Stimulated activated memory B cell treated with anti-CD40 and anti-IgM and Interleukin-4, amounts not matched to agents 10 μg/mL and 1 μg/mL and 100 μg/mL, for 72 hours (primary cell): Measurements from ENCODE around the gene SIRPB2.

Experiments used
- ATAC-seq: fragments of 150-1000 bp; cut with Tn5 transposase; 2 replicates; pipeline ENCODE4 v1.10.0; 2021
- H3K27ac Mint-ChIP-seq: one replicate; pipeline ENCODE4 v1.8.0; 2022; ENCODE audit warnings: mild to moderate bottlenecking, mixed read lengths
- H3K27me3 Mint-ChIP-seq: one replicate; pipeline ENCODE4 v1.8.0; 2022; ENCODE audit warnings: mixed read lengths
- H3K36me3 Mint-ChIP-seq: one replicate; pipeline ENCODE4 v1.8.0; 2022; ENCODE audit warnings: mixed read lengths
- H3K4me1 Mint-ChIP-seq: one replicate; pipeline ENCODE4 v1.8.0; 2022; ENCODE audit warnings: mixed read lengths
- H3K4me3 Mint-ChIP-seq: one replicate; pipeline ENCODE4 v1.8.0; 2022; ENCODE audit warnings: mild to moderate bottlenecking, moderate library complexity, mixed read lengths
- H3K9me3 Mint-ChIP-seq: one replicate; pipeline ENCODE4 v1.8.0; 2022; ENCODE audit warnings: mixed read lengths

Gene SIRPB2

DNA sequence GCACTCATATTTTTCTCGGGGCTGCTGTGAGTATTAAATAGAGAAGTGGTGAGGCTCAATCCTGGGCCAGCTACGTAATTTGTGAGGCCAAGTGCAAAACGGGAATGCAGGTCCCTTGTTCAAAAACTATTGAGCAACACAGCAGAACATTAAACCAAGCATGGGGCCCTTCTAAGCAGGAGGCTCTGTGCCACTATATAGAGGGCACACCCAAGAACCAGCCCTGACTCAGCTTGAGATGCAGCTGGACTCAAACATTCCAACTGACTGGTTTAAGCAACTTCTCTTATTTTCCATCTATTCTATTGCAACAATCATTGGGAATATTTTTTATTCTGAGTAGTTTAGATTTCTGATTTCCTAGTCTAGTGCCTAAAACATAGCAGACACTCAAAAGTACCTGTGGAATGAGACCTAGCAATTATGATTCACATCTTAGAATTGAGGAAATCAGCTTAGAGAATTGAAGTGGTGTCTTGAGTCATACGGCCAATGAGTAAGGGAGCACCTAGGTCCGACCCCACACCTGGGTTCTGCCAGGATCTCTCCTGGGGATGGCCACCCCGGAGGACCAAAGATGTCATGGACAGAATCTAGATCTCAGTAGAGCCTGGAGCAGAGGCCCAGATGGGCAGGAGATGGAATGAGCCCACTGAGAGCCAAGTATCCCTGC is 1.3 kb downstream of the SIRPB2 start:
- H3K4me3 Mint-ChIP-seq: no peak overlapping the region
- H3K27me3 Mint-ChIP-seq: peaks cover 27% of the 10 kb centered on the region
- ATAC-seq: no peak
- H3K36me3 Mint-ChIP-seq: no peaks in the 10 kb centered on the region
- H3K9me3 Mint-ChIP-seq: no peaks in the 10 kb centered on the region
- no peak overlapping the region for H3K27ac Mint-ChIP-seq
- H3K4me1 Mint-ChIP-seq: peaks cover 33% of the 10 kb centered on the region

DNA sequence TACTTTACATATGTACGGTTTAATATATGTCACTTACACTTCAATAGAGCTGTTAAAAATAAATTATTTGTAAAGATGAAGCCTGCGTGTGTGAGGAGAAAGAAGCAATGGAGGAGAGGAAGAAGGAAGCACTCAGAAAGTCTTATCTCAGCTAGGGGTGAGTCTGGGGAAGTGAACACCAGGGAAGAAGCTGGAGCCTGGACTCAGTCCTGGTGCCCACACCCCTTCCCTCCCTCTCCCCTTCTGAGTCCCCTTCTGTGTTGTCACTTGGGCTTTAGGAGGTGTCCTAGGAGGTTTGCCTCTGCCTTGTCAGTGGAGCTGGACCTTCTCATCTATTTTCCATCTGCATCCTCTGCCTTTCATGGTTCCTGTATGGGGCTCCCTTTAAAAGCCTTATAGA is 1.9 kb downstream of the SIRPB2 start:
- H3K4me1 Mint-ChIP-seq: peaks cover 28% of the 10 kb centered on the region
- no peaks in the 10 kb centered on the region for H3K9me3 Mint-ChIP-seq
- ATAC-seq: no peak
- H3K36me3 Mint-ChIP-seq: no peaks in the 10 kb centered on the region
- H3K4me3 Mint-ChIP-seq: no peak overlapping the region
- no peak overlapping the region for H3K27ac Mint-ChIP-seq
- peaks cover 33% of the 10 kb centered on the region for H3K27me3 Mint-ChIP-seq

DNA sequence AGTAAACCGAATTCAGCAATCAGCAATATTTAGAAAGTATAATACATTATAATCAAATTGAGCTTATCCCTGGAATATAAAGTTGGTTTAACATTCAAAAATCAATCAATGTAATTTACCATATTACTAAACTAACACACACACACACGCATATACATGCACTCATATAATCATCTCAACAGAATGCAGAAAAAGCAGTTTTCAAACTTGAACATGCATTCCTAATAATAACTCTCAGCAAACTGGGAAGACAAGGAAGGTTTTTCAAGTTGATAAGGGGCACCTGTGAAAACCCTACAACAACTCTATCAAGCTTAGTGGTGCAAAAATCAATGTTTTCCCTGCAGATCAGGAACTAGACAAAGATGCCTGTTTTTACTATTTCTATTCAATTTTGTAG is 4.7 kb downstream of the SIRPB2 start:
- no peaks in the 10 kb centered on the region for H3K36me3 Mint-ChIP-seq
- H3K4me1 Mint-ChIP-seq: peaks cover 7% of the 10 kb centered on the region
- H3K27ac Mint-ChIP-seq: no peak overlapping the region
- no peak for ATAC-seq
- H3K27me3 Mint-ChIP-seq: peaks cover 61% of the 10 kb centered on the region
- no peak overlapping the region for H3K4me3 Mint-ChIP-seq
- H3K9me3 Mint-ChIP-seq: no peaks in the 10 kb centered on the region

DNA sequence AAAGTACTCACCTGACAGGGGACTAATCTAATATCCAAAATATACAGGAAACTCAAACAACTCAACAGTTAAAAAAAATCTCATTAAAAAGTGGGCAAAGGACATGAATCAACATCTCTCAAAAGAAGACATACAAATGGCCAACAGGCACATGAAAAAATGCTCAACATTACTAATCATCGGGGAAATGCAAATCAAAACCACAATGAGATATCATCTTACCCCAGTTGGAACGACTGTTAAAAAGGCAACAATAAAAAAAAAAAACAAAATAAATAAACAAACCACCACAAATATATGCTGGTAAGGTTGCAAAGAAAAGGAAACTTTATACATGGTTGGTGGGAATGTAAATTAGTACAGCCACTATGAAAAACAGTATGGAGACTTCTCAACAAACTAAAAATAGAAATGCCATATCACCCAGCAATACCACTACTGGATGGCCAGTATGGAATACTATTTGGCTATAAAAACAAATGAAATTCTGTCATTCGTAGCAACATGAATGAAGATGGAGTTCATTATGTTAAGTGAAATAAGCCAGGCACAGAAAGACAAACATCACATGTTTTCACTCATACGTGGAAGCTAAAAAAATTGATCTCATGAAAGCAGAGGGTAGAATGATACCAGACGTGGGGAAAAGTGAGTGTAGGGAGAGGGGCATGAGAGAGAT is 6.6 kb downstream of the SIRPB2 start:
- H3K27me3 Mint-ChIP-seq: peaks cover 62% of the 10 kb centered on the region
- H3K36me3 Mint-ChIP-seq: no peaks in the 10 kb centered on the region
- H3K27ac Mint-ChIP-seq: no peak overlapping the region
- H3K9me3 Mint-ChIP-seq: no peaks in the 10 kb centered on the region
- H3K4me3 Mint-ChIP-seq: no peak overlapping the region
- no peak for ATAC-seq
- no peaks in the 10 kb centered on the region for H3K4me1 Mint-ChIP-seq

DNA sequence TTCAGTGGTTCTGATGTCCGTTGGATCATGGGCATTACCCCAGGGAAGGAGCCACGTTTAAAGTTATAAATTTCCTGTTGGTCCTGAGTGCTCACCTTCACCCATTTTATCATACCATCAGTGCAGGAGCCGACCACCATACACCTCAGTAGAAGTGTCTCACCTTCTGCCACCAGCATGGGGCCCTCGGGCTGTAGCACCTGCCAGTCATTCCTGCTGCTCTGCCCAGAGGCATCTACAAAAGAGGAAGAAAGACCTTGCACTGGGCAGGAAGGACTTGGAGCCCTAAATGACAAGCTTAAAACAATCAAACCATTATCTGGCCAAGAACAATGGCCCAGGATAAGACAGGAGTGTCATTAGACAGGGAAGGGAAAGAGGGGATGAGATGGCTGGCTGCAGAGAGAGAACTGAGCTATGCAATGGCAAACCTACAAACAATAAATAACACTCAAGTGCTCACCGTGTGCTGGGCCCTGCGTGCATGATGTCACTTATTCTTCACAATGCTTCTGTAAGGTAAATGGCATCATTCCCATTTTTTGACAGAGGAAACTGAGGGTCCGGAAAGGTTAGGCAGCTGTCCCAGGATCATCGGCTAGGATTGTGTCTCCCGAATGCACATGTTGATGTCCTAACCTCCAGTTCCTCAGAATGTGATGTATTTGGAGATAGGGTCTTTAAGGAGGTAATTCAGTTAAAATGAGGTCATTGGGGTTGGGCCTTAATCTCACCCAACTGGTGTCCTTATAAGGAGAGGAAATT is 11.2 kb downstream of the SIRPB2 start:
- Mint-ChIP-seq H3K27me3 (peaks cover 52% of the 10 kb centered on the region), H3K27ac (no peak overlapping the region)

DNA sequence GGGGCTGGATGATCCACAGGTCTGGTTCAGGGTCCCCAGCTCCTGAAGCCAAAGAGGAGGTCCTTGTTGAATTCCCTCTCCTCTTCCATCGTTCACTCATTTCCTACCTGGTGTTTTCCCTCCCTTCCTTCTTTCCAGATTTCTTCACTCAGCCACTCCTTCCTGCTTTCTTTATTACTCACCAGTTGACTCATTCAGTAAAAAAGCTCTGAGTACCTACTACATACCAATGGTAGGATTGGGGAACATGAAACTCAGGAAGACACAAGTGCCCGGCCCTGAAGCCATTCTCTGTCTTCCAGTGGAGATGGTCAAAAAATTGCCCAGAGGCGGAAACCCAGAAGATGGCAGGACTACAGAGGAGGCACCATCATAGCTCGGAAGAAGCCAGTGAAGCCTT is 12.7 kb downstream of the SIRPB2 start:
- H3K27me3 Mint-ChIP-seq: peaks cover 38% of the 10 kb centered on the region
- no peaks in the 10 kb centered on the region for H3K9me3 Mint-ChIP-seq
- no peaks in the 10 kb centered on the region for H3K4me1 Mint-ChIP-seq
- no peaks in the 10 kb centered on the region for H3K36me3 Mint-ChIP-seq
- no peak overlapping the region for H3K27ac Mint-ChIP-seq
- no peak for ATAC-seq
- H3K4me3 Mint-ChIP-seq: no peak overlapping the region

More for the DNA sequence above, 11.2 kb downstream of the SIRPB2 start:
- Mint-ChIP-seq H3K4me3 (no peak overlapping the region), H3K36me3 (no peaks in the 10 kb centered on the region), H3K4me1 (no peaks in the 10 kb centered on the region), H3K9me3 (no peaks in the 10 kb centered on the region)
- ATAC-seq: no peak

DNA sequence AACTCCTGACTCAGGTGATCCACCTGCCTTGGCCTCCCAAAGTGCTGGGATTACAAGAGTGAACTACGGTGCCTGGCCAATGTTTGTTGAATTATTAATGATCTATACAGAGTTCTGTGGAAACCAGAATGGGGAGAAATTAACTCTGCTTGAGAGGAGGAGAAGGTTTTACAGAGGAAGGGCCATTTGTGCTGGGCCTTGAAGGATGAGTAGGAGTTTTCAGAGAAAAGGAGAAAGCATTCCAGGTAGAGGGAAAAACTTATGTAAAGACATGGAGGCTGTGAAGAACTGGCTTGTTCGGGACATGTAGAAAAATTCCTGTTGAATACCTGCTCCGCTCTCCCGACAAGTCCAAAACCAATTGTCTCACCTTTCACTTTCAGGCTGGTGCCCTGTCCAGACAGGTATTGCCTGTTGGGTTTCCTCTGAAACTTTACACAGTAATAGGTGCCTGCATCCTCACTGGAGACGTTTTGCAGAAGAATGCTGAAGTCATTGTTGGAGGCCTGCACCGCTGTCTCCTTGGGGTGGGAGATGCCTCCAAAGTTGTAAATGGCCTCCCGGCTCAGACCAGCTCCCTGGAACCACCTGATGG is 13.2 kb downstream of the SIRPB2 start:
- Mint-ChIP-seq H3K4me1 (peaks cover 5% of the 10 kb centered on the region), H3K27me3 (peaks cover 32% of the 10 kb centered on the region), H3K27ac (no peak overlapping the region), H3K36me3 (no peaks in the 10 kb centered on the region), H3K4me3 (no peak overlapping the region), H3K9me3 (no peaks in the 10 kb centered on the region)
- no peak for ATAC-seq

DNA sequence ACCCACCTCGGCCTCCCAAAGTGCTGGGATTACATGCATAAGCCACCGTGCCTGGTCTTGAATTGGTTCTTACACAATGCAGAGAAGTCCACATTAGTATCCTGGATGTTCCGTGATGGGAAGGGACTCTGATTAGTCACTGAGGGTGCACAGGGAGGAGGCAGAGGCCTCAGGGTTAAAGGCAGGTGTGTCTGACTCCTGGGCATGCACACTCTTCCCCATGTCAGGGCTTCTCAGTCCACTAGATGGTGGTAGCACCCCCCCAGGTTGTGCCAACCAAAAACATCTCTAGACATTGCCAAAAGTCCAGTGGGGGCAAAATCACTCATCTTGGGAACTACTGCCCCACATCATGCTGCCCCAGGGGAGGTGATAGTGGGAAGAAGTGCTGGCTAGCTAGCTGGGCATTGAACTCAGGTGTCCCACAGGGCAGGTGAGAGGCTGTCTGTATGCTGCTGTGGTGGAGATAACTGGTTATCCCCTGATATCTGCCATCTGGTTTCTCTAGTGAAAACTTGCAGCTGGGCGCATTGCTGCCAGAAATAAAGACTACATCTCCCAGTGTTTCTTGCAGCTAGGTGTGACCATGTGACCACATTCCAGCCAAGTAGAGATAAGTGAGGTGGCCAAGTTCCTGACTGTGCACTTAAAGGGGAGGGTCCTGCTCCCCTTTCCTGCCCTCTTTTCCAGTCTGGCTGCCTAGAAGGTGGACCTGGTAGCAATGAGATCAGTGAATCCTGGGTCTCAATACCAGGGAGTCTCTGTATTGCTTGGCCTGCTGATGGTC is 16.2 kb downstream of the SIRPB2 start:
- H3K27me3 Mint-ChIP-seq: peaks cover 17% of the 10 kb centered on the region

DNA sequence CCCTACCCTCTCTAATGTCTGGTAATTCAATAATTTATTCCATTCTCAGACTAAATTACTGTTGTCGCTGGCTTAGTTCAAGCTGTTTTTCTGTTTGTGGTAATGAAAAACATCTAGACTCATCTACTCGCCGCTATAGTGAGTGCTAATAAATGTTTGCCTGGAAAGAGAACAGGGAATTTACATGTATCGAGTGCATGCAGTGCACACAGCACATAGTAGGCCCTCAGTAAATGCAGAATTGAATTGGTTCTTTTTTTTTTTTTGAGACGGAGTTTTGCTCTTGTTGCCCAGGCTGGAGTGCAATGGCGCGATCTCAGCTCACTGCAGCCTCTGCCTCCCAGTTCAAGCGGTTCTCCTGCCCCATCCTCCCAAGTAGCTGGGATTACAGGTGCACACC is 16.9 kb downstream of the SIRPB2 start:
- Mint-ChIP-seq H3K4me1 (peaks cover 32% of the 10 kb centered on the region), H3K27me3 (peaks cover 17% of the 10 kb centered on the region), H3K27ac (no peak overlapping the region), H3K36me3 (no peaks in the 10 kb centered on the region), H3K4me3 (no peak overlapping the region), H3K9me3 (no peaks in the 10 kb centered on the region)
- ATAC-seq: no peak

More for the DNA sequence above, 16.2 kb downstream of the SIRPB2 start:
- no peak overlapping the region for H3K27ac Mint-ChIP-seq
- H3K4me1 Mint-ChIP-seq: peaks cover 25% of the 10 kb centered on the region
- no peak overlapping the region for H3K4me3 Mint-ChIP-seq
- H3K9me3 Mint-ChIP-seq: no peaks in the 10 kb centered on the region
- no peak for ATAC-seq
- H3K36me3 Mint-ChIP-seq: no peaks in the 10 kb centered on the region

DNA sequence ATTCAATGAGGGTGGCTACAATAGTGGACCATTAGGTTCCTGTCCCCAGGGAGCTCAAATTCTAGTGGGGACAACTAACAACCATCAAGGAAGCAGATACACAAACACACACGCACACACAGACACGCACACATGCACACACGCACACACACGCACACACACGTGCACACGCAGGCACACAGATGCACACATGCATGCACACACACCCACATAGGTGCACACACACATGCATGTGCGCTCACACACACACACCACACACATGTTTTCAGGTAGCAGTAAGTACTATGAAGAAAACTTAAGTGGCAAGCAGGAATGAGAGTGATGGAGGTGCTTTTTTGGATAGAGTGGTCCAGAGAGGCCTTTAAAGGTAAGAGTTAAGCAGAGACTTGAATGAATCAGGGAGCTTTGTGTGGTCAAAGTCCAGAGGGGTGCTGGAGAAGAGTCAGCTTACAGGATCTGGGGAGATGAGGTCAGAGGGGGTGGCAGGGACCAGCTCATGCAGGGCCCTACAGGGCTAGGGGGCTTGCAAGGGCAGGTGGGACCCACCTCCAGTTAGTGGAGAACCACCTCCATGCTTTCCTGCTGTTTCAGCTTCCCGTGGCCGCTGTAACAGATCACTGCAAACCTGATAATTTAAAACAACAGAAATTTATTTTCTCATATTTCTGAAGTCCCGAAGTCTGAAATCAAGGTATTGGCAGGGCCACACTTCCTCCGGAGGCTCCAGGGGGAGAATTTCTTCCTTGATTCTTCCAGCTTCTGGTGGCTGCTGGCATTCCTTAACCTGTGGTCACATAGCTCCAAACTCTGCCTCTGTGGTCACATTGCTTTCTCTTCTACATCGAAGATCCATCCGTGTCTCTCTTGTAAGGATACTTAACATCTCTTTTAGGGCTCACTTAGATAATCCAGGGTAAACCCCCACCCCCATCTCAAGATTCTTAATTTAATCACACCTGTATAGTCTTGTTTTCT is 17.7 kb downstream of the SIRPB2 start:
- Mint-ChIP-seq H3K9me3 (no peaks in the 10 kb centered on the region), H3K36me3 (no peaks in the 10 kb centered on the region), H3K4me1 (peaks cover 34% of the 10 kb centered on the region), H3K4me3 (no peak overlapping the region), H3K27me3 (peaks cover 12% of the 10 kb centered on the region), H3K27ac (peak overlapping the region; percentile 61)
- ATAC-seq: no peak

DNA sequence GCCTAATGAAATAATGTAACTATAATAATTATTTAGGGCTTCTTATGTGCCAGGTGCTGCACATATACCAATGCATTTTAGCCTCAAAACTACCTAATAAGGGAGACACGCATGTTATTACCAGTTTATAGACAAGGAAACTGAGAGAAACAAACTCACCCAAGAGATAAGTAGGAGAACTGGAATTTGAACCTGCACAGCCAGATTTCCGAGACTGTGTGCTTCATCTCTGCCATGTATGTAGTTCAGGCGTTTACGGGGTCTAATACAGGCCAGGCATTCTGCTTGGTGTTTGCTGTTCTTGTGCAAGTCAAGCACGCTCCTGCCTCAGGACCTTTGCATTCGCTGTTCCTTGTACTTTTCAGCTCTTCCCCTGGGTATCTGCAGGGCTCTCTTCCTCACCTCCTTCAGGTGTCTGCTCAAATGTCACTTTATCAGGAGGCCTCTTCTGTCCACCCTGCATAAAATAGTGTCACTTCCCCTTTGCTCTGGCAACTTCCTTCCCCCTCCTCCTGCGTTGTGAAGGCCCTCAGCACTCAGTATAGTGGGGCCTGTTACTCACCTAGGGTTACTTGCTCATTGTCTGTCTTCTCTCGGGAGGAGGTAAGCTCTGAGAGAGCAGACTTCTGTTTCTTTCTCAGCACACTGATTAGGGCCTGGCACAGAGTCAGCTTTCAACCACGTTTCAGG is 18.5 kb downstream of the SIRPB2 start:
- ATAC-seq: peak; percentile 81
- peaks cover 3% of the 10 kb centered on the region for H3K27me3 Mint-ChIP-seq
- peak overlapping the region; percentile 61 for H3K27ac Mint-ChIP-seq
- peaks cover 41% of the 10 kb centered on the region for H3K4me1 Mint-ChIP-seq
- no peaks in the 10 kb centered on the region for H3K36me3 Mint-ChIP-seq
- no peaks in the 10 kb centered on the region for H3K9me3 Mint-ChIP-seq
- no peak overlapping the region for H3K4me3 Mint-ChIP-seq

DNA sequence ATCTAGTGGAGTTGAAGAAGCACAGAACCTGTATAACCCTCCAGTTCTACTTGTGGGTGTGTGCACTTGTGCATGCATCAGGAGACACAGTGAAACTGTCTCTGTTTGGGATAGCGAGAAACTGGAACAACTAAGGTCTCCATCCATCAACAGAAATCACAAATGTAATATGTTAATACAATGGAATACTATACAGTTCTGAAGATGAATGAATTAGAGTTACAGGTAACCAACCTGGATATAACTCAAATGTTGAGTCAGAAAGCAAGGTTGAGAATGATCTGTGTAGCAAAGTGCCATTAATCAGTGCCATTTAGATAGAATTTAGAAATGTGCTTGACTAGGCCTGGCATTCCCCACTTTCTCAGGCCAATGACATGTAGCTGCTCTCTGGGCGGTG is 20.0 kb downstream of the SIRPB2 start:
- ATAC-seq: no peak
- H3K27me3 Mint-ChIP-seq: no peaks in the 10 kb centered on the region
- no peak overlapping the region for H3K4me3 Mint-ChIP-seq
- peak overlapping the region; percentile 28 for H3K27ac Mint-ChIP-seq
- peaks cover 49% of the 10 kb centered on the region for H3K4me1 Mint-ChIP-seq
- no peaks in the 10 kb centered on the region for H3K9me3 Mint-ChIP-seq
- no peaks in the 10 kb centered on the region for H3K36me3 Mint-ChIP-seq

DNA sequence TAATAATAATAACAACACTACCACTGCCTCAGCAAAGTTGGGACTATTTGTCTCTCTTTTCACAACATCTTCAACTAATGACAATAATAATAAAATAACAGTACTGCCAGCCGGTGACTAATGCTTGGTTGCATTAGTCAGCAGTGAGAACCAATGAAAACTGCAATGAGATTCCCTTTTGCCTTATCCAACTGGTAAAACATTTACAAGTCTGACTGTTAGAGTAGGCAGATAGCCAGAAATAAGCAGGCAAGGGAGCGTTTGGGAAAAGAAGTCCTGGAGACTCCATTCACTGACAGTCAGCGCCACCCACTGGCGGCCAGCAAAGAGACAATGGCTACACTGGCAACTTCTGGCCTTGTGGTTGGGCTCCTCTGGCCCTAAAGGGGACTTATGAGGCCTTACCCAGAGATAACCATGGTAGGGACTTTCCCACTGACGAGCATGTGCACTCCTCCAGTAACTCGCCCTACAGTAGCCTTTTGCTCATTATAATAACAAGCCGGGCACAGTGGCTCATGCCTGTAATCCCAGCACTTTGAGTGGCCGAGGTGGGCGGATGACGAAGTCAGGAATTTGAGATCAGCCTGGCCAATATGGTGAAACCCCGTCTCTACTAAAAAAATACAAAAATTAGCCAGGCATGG is 21.2 kb downstream of the SIRPB2 start:
- peaks cover 51% of the 10 kb centered on the region for H3K4me1 Mint-ChIP-seq
- ATAC-seq: peak; percentile 42
- H3K4me3 Mint-ChIP-seq: no peak overlapping the region

More for the DNA sequence above, 21.2 kb downstream of the SIRPB2 start:
- no peaks in the 10 kb centered on the region for H3K36me3 Mint-ChIP-seq
- H3K9me3 Mint-ChIP-seq: no peaks in the 10 kb centered on the region
- H3K27ac Mint-ChIP-seq: peak overlapping the region; percentile 42
- no peaks in the 10 kb centered on the region for H3K27me3 Mint-ChIP-seq
